HCT116 (cell line): ENCODE results near the gene CTSW. TPM values are rescaled to one million over a fixed set of nuclear protein-coding genes. Genes with fewer than 3 reads are reported as not detected.

Experiments used
- ATAC-seq: fragments of 200-7000 bp; cut with Tn5 transposase; 2 replicates; pipeline ENCODE4 v1.9.1; 2020; ENCODE audit warnings: mild to moderate bottlenecking, moderate library complexity
- BruUV-seq: library from RNA; stranded (reverse); fragments of 400-500 nt; replicated peaks from 2 replicates; lab custom pipeline; 2021; lab: Mats Ljungman, UMichigan
- CTCF ChIA-PET: fragments of 300-600 bp; sonication (Branson Sonifier 250); formaldehyde crosslinking; loops from one replicate; lab custom pipeline; 2021; ENCODE audit warnings: antibody characterized with exemption; lab: Charles Lee
- POLR2A ChIA-PET: fragments of 300-600, 350-600 bp; sonication (Branson Sonifier 250); formaldehyde crosslinking; loops from one replicate; lab custom pipeline; 2021; ENCODE audit warnings: antibody characterized with exemption; lab: Charles Lee
- RAD21 ChIA-PET, 2 experiments: fragments of 300-600 bp; sonication (Branson Sonifier 250); formaldehyde crosslinking; loops; one replicate each; lab custom pipeline; 2023; ENCODE audit warnings: low total read pairs in 2 of 2; ENCODE audit not compliant: uncharacterized antibody in 2 of 2, unreplicated experiment in 2 of 2, low non-redundant PET in 1 of 2; lab: Charles Lee
- DNase-seq: peaks from one replicate; pipeline ENCODE4 v3.0.0-alpha.2; 2010; ENCODE audit warnings: low read depth, low spot score
- H2AFZ ChIP-seq: fragments of 200-600 bp; shearing (Covaris generic), sonication (generic); 2 replicates; pipeline ENCODE4 v1.6.1; 2017; ENCODE audit warnings: low read depth, mixed run types, mixed read lengths, antibody characterized with exemption, low read length; ENCODE audit not compliant: poor library complexity, severe bottlenecking
- H3K27ac ChIP-seq: 2 replicates; pipeline ENCODE4 v1.5.1; 2012; ENCODE audit warnings: low read depth, low read length
- H3K27me3 ChIP-seq: fragments of 200-600 bp; sonication (generic); 2 replicates; pipeline ENCODE4 v1.6.1; 2016; ENCODE audit warnings: mixed run types, low read length, mixed read lengths; ENCODE audit not compliant: insufficient read depth
- H3K36me3 ChIP-seq, 2 experiments: fragments of 200-500 bp in 1 of 2; fragments of 200-600 bp in 1 of 2; sonication (Bioruptor generic) in 1 of 2; sonication (generic) in 1 of 2; 2 replicates each; pipeline versions ENCODE4 v1.5.1 to v1.6.1; 2014 to 2016; ENCODE audit warnings: low read length in 2 of 2, inconsistent platforms in 1 of 2, mixed read lengths in 1 of 2, mixed run types in 1 of 2; ENCODE audit not compliant: insufficient read depth in 2 of 2, control insufficient read depth in 1 of 2
- H3K4me1 ChIP-seq, 2 experiments: fragments of 200-600 bp in 1 of 2; sonication (generic) in 1 of 2; 2 replicates each; pipeline versions ENCODE4 v1.5.1 to v1.6.1; 2012 to 2017; ENCODE audit warnings: low read length in 2 of 2, inconsistent platforms in 1 of 2, mild to moderate bottlenecking in 1 of 2, mixed read lengths in 1 of 2, mixed run types in 1 of 2, moderate library complexity in 1 of 2; ENCODE audit not compliant: insufficient read depth in 2 of 2, control insufficient read depth in 1 of 2
- H3K4me2 ChIP-seq: fragments of 200-600 bp; sonication (generic); 2 replicates; pipeline ENCODE4 v1.6.1; 2017; ENCODE audit warnings: mixed run types, low read length, mixed read lengths
- H3K4me3 ChIP-seq, 2 experiments: fragments of 200-600 bp in 1 of 2; sonication (generic) in 1 of 2; replicated peaks in 1 of 2; 2 replicates each; pipeline ENCODE4 v1.5.1; 2011 to 2016; ENCODE audit warnings: low read length in 2 of 2, control low read depth in 1 of 2, low read depth in 1 of 2, mild to moderate bottlenecking in 1 of 2, mixed read lengths in 1 of 2, mixed run types in 1 of 2
- H3K79me2 ChIP-seq: fragments of 200-600 bp; sonication (generic); 2 replicates; pipeline ENCODE4 v1.6.1; 2017; ENCODE audit warnings: mild to moderate bottlenecking, mixed run types, low read length, moderate library complexity, mixed read lengths; ENCODE audit not compliant: insufficient read depth
- H3K9ac ChIP-seq: fragments of 200-600 bp; sonication (generic); 2 replicates; pipeline ENCODE4 v1.6.1; 2016; ENCODE audit warnings: low read length, mixed read lengths
- H3K9me2 ChIP-seq: fragments of 200-600 bp; sonication (generic), shearing (Covaris generic); 2 replicates; pipeline ENCODE4 v1.6.1; 2017; ENCODE audit warnings: mixed run types, mild to moderate bottlenecking, moderate library complexity; ENCODE audit not compliant: insufficient read depth
- H3K9me3 ChIP-seq, 2 experiments: fragments of 200-500 bp in 1 of 2; fragments of 200-600 bp in 1 of 2; sonication (Bioruptor generic) in 1 of 2; sonication (generic) in 1 of 2; 2 replicates each; pipeline ENCODE4 v1.6.1; 2014 to 2017; ENCODE audit warnings: low read length in 2 of 2, mixed read lengths in 2 of 2, inconsistent platforms in 1 of 2, low read depth in 1 of 2, mild to moderate bottlenecking in 1 of 2, mixed run types in 1 of 2, moderate library complexity in 1 of 2; ENCODE audit not compliant: control insufficient read depth in 1 of 2, insufficient read depth in 1 of 2
- H4K20me1 ChIP-seq: fragments of 200-600 bp; sonication (generic), shearing (Covaris generic); 2 replicates; pipeline ENCODE4 v1.6.1; 2017; ENCODE audit warnings: mixed run types, mild to moderate bottlenecking, moderate library complexity; ENCODE audit not compliant: insufficient read depth
- EGR1 ChIP-seq: IDR thresholded peaks from 2 replicates; pipeline ENCODE4 v1.6.1; 2012; ENCODE audit warnings: low read depth
- MAX ChIP-seq: IDR thresholded peaks from 2 replicates; pipeline ENCODE4 v1.6.1; 2012
- POLR2AphosphoS5 ChIP-seq: IDR thresholded peaks from 2 replicates; pipeline ENCODE4 v1.6.1; 2011; ENCODE audit warnings: mild to moderate bottlenecking, low read depth, low read length, moderate library complexity
- REST ChIP-seq: IDR thresholded peaks from 2 replicates; pipeline ENCODE4 v1.6.1; 2012; ENCODE audit warnings: low read depth
- SIN3A ChIP-seq: IDR thresholded peaks from 2 replicates; pipeline ENCODE4 v1.6.1; 2012; ENCODE audit warnings: low read depth
- SP1 ChIP-seq: IDR thresholded peaks from 2 replicates; pipeline ENCODE4 v1.6.1; 2012; ENCODE audit warnings: low read depth
- intact Hi-C: fragments of 100-400 bp; cut with micrococcal nuclease; formaldehyde crosslinking; loops from 2 replicates; pipeline ENCODE4 v1.10.0; 2022
- total RNA-seq: library from RNA; stranded (reverse); gene quantifications from one replicate; pipeline ENCODE4 v1.2.1, GENCODE V29; 2021; ENCODE audit not compliant: unreplicated experiment

The CTSW gene
- total RNA-seq, 1 experiment from 2014 or later, result not detected

- Histone ChIP-seq H3K9ac (peak overlapping the region; percentile 58), H3K9me2 (no peaks in the 10 kb centered on the region), H4K20me1 (no peaks in the 10 kb centered on the region), H3K27ac (peak overlapping the region; percentile 55), H2AFZ (no peak overlapping the region), H3K4me3 (peak overlapping the region; percentile 52 to 55), H3K36me3 (no peaks in the 10 kb centered on the region), H3K4me2 (peak overlapping the region; percentile 81), H3K4me1 (peaks cover 10 to 13% of the 10 kb centered on the region in 2 experiments; a peak in 3 of 4 replicates), H3K79me2 (no peaks in the 10 kb centered on the region), H3K27me3 (no peaks in the 10 kb centered on the region), H3K9me3 (no peaks in the 10 kb centered on the region)
- POLR2A ChIA-PET, result interaction anchor here (1.0 to 1.7 kb wide), 4 partner anchors 11 to 18 kb away, joined by 3 to 6 read pairs (median 5); partner anchors contain the start of genes CCDC85B, CFL1 and FIBP
- peak; percentile 90 for ATAC-seq
- CTCF ChIA-PET, result interaction anchor here (0.8 to 1.8 kb wide), 4 partner anchors 11 to 172 kb away, joined by 3 to 21 read pairs (median 10); partner anchors contain the start of genes FIBP and MUS81
- TSS peak; percentile 64 for BruUV-seq
- intact Hi-C loops, result loop anchor here (5.0 kb wide), 1 partner anchor 161 kb away; the partner anchor contains the start of gene KAT5
- RAD21 ChIA-PET, result interaction anchor here in 1 of 2 experiments (0.5 kb wide), 1 partner anchor 104 kb away, joined by 3 read pairs; no protein-coding TSS in a partner anchor
- peak; percentile 83 for DNase-seq
- TF ChIP-seq MAX (peak; percentile 88), REST (no peak), SP1 (peak; percentile 75), POLR2AphosphoS5 (peak; percentile 79), EGR1 (peak; percentile 84), SIN3A (peak; percentile 48; the same call in 1 of the 2 replicates)
Measured at GRCh38 chr11:65873318-65874156, 6.1 kb upstream of the CTSW start.
